Measurements from ENCODE around the gene MYO10. TPM values are rescaled to one million over a fixed set of nuclear protein-coding genes. Genes with fewer than 3 reads are reported as not detected.

The MYO10 gene
- total RNA-seq, 1 donor from 2014 or later: 21.2 TPM

- DNase-seq (ENCODE audit: low spot score): no peak
Observed at GRCh38 chr5:16943846-16944678, 8.0 kb upstream of the MYO10 start.

- DNase-seq (ENCODE audit: low spot score): no peak
Observed at GRCh38 chr5:16937503-16938161, 1.5 kb upstream of the MYO10 start.

- DNase-seq (ENCODE audit: low spot score): no peak
Observed at GRCh38 chr5:16936989-16937438, 926 bp upstream of the MYO10 start.

GRCh38 chr5:16935231-16936149 is 598 bp downstream of the MYO10 start:
- DNase-seq (ENCODE audit: low spot score): peak; percentile 90

GRCh38 chr5:16934677-16935153 is 1.4 kb downstream of the MYO10 start:
- DNase-seq (ENCODE audit: low spot score): no peak

GRCh38 chr5:16934123-16934522 is 2.0 kb downstream of the MYO10 start:
- no peak for DNase-seq (ENCODE audit: low spot score)

GRCh38 chr5:16933337-16933736 is 2.8 kb downstream of the MYO10 start:
- DNase-seq (ENCODE audit: low spot score): no peak

GRCh38 chr5:16932401-16932800 is 3.7 kb downstream of the MYO10 start:
- DNase-seq (ENCODE audit: low spot score): no peak

- DNase-seq (ENCODE audit: low spot score): no peak
Observed at GRCh38 chr5:16931334-16932110, 4.6 kb downstream of the MYO10 start.

- DNase-seq (ENCODE audit: low spot score): no peak
Observed at GRCh38 chr5:16930496-16930895, 5.6 kb downstream of the MYO10 start.

GRCh38 chr5:16929831-16930230 is 6.3 kb downstream of the MYO10 start:
- DNase-seq (ENCODE audit: low spot score): no peak

GRCh38 chr5:16929347-16929746 is 6.7 kb downstream of the MYO10 start:
- DNase-seq (ENCODE audit: low spot score): no peak

GRCh38 chr5:16927613-16928012 is 8.5 kb downstream of the MYO10 start:
- no peak for DNase-seq (ENCODE audit: low spot score)

- DNase-seq (ENCODE audit: low spot score): no peak
Observed at GRCh38 chr5:16926417-16926816, 9.7 kb downstream of the MYO10 start.

GRCh38 chr5:16924206-16924605 is 11.9 kb downstream of the MYO10 start:
- DNase-seq (ENCODE audit: low spot score): no peak

GRCh38 chr5:16922430-16922829 is 13.7 kb downstream of the MYO10 start:
- no peak for DNase-seq (ENCODE audit: low spot score)

- no peak for DNase-seq (ENCODE audit: low spot score)
Observed at GRCh38 chr5:16921211-16921610, 14.9 kb downstream of the MYO10 start.

- no peak for DNase-seq (ENCODE audit: low spot score)
Observed at GRCh38 chr5:16920109-16920816, 15.8 kb downstream of the MYO10 start.

- no peak for DNase-seq (ENCODE audit: low spot score)
Observed at GRCh38 chr5:16918891-16919671, 17.0 kb downstream of the MYO10 start.
